ENCODE measurements around the gene DMXL2. TPM values are rescaled to one million over a fixed set of nuclear protein-coding genes. Genes with fewer than 3 reads are reported as not detected.

The DMXL2 gene
- total and polyA plus RNA-seq, 12 donors: 4.5 to 18.6 (median 6.9) TPM

DNA sequence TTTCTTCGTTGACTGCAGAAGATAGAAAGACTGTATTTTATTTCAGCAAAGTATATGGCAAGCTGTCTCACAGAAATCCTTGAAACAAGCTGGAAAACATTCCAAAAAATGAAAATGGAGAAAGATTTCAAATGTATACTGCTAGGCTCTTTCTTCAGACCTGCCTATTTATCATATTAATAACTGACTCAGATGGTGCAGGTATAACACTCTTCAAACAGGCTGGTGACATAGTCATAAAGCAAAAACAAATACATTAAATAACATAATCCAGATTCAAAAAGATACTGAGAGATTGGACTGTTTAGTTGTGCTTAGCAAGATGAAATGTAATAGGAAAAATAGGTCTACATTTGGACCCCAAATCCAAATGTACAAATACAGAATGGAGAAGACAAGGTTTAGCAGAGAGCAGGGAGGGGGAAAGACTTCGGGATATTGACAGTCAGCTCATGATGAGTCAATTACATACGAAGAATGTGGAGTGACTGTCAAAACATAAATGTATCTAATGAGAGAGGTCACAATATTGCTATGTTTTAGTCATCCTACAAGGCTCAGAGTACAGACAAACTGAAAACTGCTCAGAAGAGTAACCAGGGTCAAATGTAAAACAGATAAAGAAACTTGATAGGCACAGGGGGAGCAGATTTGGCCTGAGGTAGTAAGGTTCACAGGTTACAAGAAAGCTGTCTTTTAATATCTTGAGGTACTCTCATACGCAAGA lies 88.7 kb downstream of the DMXL2 start:
- H3K4me1 ChIP-seq: no peaks in the 10 kb centered on the region

GRCh38 chr15:51526955-51527354 lies 95.6 kb downstream of the DMXL2 start:
- intact Hi-C loops (cut with DNase I): loop anchor here in 1 of 10 donors (10.0 kb wide), 1 partner anchor 48 kb away; no protein-coding TSS in a partner anchor
- Histone ChIP-seq H3K27ac (no peak overlapping the region), H3K4me1 (no peaks in the 10 kb centered on the region), H3K27me3 (no peaks in the 10 kb centered on the region), H3K4me3 (no peak overlapping the region), H3K9me3 (peaks cover 0 to 35% (median 12%) of the 10 kb centered on the region in 11 donors), H3K36me3 (peaks cover 0 to 67% (median 7%) of the 10 kb centered on the region in 9 donors)
- no peak for DNase-seq
- no peak for ATAC-seq
- TF ChIP-seq, protein P1, sequence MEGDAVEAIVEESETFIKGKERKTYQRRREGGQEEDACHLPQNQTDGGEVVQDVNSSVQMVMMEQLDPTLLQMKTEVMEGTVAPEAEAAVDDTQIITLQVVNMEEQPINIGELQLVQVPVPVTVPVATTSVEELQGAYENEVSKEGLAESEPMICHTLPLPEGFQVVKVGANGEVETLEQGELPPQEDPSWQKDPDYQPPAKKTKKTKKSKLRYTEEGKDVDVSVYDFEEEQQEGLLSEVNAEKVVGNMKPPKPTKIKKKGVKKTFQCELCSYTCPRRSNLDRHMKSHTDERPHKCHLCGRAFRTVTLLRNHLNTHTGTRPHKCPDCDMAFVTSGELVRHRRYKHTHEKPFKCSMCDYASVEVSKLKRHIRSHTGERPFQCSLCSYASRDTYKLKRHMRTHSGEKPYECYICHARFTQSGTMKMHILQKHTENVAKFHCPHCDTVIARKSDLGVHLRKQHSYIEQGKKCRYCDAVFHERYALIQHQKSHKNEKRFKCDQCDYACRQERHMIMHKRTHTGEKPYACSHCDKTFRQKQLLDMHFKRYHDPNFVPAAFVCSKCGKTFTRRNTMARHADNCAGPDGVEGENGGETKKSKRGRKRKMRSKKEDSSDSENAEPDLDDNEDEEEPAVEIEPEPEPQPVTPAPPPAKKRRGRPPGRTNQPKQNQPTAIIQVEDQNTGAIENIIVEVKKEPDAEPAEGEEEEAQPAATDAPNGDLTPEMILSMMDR (IDR thresholded peaks at IDR 0.05): no peak
- 98% methylated on average over 5 of the region's 5 CpGs for WGBS, 2 donors

More for the DNA sequence above, 88.7 kb downstream of the DMXL2 start:
- H3K4me3 ChIP-seq: no peak overlapping the region
- TF ChIP-seq, protein P1 (IDR thresholded peaks at IDR 0.05): no peak
- 91 to 93% methylated on average over 4 of the region's 4 CpGs for WGBS, 2 donors
- no peaks in the 10 kb centered on the region for H3K27me3 ChIP-seq
- DNase-seq: no peak
- ATAC-seq: no peak
- H3K27ac ChIP-seq: no peak overlapping the region
- peaks cover 0 to 72% (median 7%) of the 10 kb centered on the region in 9 donors for H3K36me3 ChIP-seq
- H3K9me3 ChIP-seq: peaks cover 0 to 17% (median 4%) of the 10 kb centered on the region in 11 donors
- intact Hi-C loops (cut with DNase I): no loop called here

DNA sequence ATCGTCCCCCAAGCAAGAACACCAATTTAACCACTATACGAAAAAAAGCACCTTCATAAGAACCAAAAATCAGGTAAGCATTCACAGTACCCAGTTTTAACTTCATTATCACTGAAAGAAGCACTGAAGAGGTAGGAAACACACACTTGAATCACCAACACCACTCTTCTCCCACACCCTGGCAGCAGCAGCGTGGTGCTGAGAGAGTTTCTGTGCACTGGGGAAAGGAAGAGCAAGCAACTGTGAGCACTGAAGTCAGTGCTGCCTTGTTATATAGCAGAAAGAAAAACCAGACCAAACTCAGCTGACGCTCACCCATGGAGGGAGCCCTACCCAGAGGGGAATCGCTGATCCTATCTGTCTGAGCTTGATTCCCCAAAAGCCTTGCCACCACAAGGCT lies 98.2 kb downstream of the DMXL2 start:
- intact Hi-C loops (cut with DNase I): loop anchor here in 1 of 10 donors (10.0 kb wide), 1 partner anchor 50 kb away; no protein-coding TSS in a partner anchor
- Histone ChIP-seq H3K27me3 (no peaks in the 10 kb centered on the region), H3K9me3 (peaks cover 0 to 18% (median 7%) of the 10 kb centered on the region in 11 donors), H3K36me3 (peaks cover 0 to 72% (median 0%) of the 10 kb centered on the region in 9 donors), H3K27ac (no peak overlapping the region), H3K4me3 (no peak overlapping the region), H3K4me1 (no peaks in the 10 kb centered on the region)
- TF ChIP-seq, protein P1 (IDR thresholded peaks at IDR 0.05): no peak
- WGBS, 2 donors: 94 to 95% methylated on average over 5 of the region's 5 CpGs
- no peak for DNase-seq
- ATAC-seq: no peak

DNA sequence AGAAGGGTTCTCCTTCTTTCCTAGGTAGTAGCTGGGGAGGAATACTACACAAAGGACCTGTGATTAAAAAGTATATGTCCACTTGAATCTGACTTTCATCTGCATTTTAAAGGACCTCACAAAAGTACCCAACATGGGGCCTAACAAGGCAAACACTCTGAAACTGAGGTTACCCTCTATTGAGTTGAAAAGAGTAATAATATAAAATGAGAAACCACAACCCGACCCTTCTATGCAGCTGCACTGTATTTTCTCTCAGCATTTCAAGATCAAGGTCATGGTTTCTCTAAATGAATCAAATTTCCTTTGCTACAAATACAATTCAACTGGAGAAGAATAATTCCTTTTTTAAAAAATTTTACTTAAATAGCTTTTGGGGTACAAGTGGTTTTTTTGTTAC lies 106.3 kb downstream of the DMXL2 start:
- DNase-seq: no peak
- TF ChIP-seq, protein P1 (IDR thresholded peaks at IDR 0.05): no peak
- peaks cover 0 to under 1% (median 0%) of the 10 kb centered on the region in 11 donors for H3K9me3 ChIP-seq
- 86 to 89% methylated on average over 1 of the region's 1 CpG for WGBS, 2 donors
- peaks cover 0 to 85% (median 0%) of the 10 kb centered on the region in 9 donors for H3K36me3 ChIP-seq
- no peaks in the 10 kb centered on the region for H3K4me1 ChIP-seq
- H3K4me3 ChIP-seq: no peak overlapping the region
- no peak for ATAC-seq
- H3K27me3 ChIP-seq: no peaks in the 10 kb centered on the region
- intact Hi-C loops (cut with DNase I): no loop called here
- H3K27ac ChIP-seq: no peak overlapping the region

Data from heart right ventricle (tissue), 16 donors.